ENCODE results near the gene UQCRHL. TPM values are rescaled to one million over a fixed set of nuclear protein-coding genes. Genes with fewer than 3 reads are reported as not detected.
"Not testable (repeated sequence)": the region's sequence is repeated elsewhere in the genome, so short reads cannot be mapped to it uniquely, and the experiment has no call there.

Gene UQCRHL
- total RNA-seq, 5 donors from 2014 or later (not counting 1 experiment from before 2014, with no cell fraction given): 0.68 to 1.3 (median 1.1) TPM

DNA sequence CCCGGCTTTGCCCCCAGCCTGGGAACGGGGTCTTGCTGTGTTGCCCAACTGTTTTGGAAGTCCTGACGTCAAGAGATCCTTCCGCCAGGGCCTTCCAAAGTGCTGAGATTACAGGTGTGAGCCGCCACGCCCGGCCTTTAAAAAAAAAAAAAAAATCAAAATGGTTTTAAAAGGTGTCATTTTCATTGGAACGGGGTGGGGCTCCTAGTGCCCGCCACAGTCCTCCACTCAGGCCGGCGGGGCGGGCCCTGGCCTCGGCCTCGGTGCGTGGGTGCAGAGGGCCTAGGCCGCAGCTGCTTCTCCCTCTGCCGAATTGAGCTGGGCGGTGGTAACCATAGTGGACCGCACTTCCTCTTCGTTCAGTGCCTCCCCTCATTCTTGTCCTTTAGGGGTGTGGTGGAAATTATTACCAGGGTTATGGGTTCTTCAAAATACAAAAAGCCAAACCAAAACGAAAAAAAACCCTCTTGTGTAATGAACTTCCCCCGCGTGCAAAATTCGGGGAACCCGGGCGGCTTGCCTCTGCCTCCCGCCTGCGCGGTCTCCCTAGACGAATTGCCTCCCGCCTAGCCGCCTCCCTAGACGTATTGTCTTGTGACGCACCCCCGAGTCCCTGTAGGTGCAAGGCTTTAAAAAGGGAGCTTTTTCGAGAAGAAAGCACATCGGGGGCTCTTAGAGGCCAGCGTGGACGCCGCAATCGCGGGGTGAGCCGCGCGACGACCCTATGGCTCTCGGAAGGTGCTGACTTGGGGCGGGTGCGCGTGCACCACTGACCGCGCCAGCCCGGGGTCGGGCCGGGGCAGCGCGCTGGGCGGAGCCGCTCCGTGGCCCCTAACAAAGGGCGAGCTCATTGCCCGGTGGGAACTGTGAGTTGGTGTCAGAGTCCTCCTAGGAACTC, 29.6 kb upstream of the UQCRHL start:
- Histone ChIP-seq H3K27ac (ENCODE audit: low read length) (peak overlapping the region; percentile 93), H3K36me3 (ENCODE audit: control insufficient read depth in 2 of 2, extremely low read depth in 1 of 2, insufficient read depth in 1 of 2, low read length in 1 of 2) (no peaks in the 10 kb centered on the region), H3K4me3 (ENCODE audit: control insufficient read depth in 1 of 2, extremely low read depth in 1 of 2, low read length in 1 of 2) (peak overlapping the region; percentile 17 to 46), H3K9me3 (no peaks in the 10 kb centered on the region), H3K27me3 (replicated peaks in 1 of 2; ENCODE audit: control insufficient read depth in 2 of 2, extremely low read depth in 1 of 2, insufficient read depth in 2 of 2, low read length in 1 of 2) (no peaks in the 10 kb centered on the region), H3K4me1 (ENCODE audit: control insufficient read depth in 1 of 2, extremely low read depth in 1 of 2, insufficient read depth in 2 of 2, low read length in 2 of 2) (peaks cover 3 to 39% of the 10 kb centered on the region in 2 experiments)
- POLR2A ChIA-PET: interaction anchor here in 1 of 2 donors (0.7 to 2.1 kb wide), 4 partner anchors 10 to 1261 kb away, joined by 3 to 6 read pairs (median 4); partner anchors contain the start of genes SPEN and ZBTB17
- H3K4me1 Mint-ChIP-seq: peaks cover 6 to 20% (median 18%) of the 10 kb centered on the region in 3 donors
- WGBS (ENCODE audit: insufficient coverage): 59% methylated on average over 52 of the region's 62 CpGs
- ATAC-seq (replicated peaks in 1 of 4) (no peak), DNase-seq (peak in 34 of 35 experiments; percentile 11 to 71 (median 46))
- H3K27me3 Mint-ChIP-seq: no peaks in the 10 kb centered on the region
- peak overlapping the region; percentile 90 to 95 (median 92) for H3K4me3 Mint-ChIP-seq
- CTCF ChIA-PET: interaction anchor here in 1 of 2 donors (0.5 kb wide), 1 partner anchor 42 kb away, joined by 6 read pairs; no protein-coding TSS in a partner anchor
- H3K9me3 Mint-ChIP-seq: no peaks in the 10 kb centered on the region
- H3K27ac Mint-ChIP-seq: peak overlapping the region; percentile 61 to 97
- H3K36me3 Mint-ChIP-seq: no peaks in the 10 kb centered on the region

DNA sequence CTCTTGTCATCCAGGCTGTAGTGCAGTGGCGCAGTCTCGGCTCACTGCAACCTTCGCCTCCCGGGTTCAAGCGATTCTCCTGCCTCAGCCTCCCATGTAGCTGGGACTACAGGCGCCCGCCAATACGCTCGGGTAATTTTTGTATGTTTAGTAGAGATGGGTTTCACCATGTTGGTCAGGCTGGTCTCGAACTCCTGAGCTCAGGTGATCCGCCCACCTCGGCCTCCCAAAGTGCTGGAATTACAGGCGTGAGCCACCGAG, 29.0 kb upstream of the UQCRHL start:
- H3K4me1 Mint-ChIP-seq: peaks cover 11 to 25% (median 22%) of the 10 kb centered on the region in 3 donors
- H3K27ac Mint-ChIP-seq: peak overlapping the region; percentile 97
- H3K27me3 Mint-ChIP-seq; H3K9me3 ChIP-seq; H3K36me3 ChIP-seq (ENCODE audit: control insufficient read depth in 2 of 2, extremely low read depth in 1 of 2, insufficient read depth in 1 of 2, low read length in 1 of 2); ATAC-seq (replicated peaks in 1 of 4); CTCF ChIA-PET; H3K27me3 ChIP-seq (replicated peaks in 1 of 2; ENCODE audit: control insufficient read depth in 2 of 2, extremely low read depth in 1 of 2, insufficient read depth in 2 of 2, low read length in 1 of 2); H3K36me3 Mint-ChIP-seq; DNase-seq; H3K9me3 Mint-ChIP-seq: not testable (repeated sequence)
- 83% methylated on average over 7 of the region's 14 CpGs for WGBS (ENCODE audit: insufficient coverage)
- H3K4me3 Mint-ChIP-seq: peak overlapping the region; percentile 90 to 95 (median 92)
- H3K4me3 ChIP-seq (ENCODE audit: control insufficient read depth in 1 of 2, extremely low read depth in 1 of 2, low read length in 1 of 2): peak overlapping the region; percentile 69 to 75
- peak overlapping the region; percentile 93 for H3K27ac ChIP-seq (ENCODE audit: low read length)
- POLR2A ChIA-PET: interaction anchor here in 1 of 2 donors (1.1 to 2.1 kb wide), 3 partner anchors 11 to 140 kb away, joined by 3 to 6 read pairs (median 5); partner anchors contain the start of genes SPEN and ZBTB17
- H3K4me1 ChIP-seq (ENCODE audit: control insufficient read depth in 1 of 2, extremely low read depth in 1 of 2, insufficient read depth in 2 of 2, low read length in 2 of 2): peaks cover 3 to 39% of the 10 kb centered on the region in 2 experiments

DNA sequence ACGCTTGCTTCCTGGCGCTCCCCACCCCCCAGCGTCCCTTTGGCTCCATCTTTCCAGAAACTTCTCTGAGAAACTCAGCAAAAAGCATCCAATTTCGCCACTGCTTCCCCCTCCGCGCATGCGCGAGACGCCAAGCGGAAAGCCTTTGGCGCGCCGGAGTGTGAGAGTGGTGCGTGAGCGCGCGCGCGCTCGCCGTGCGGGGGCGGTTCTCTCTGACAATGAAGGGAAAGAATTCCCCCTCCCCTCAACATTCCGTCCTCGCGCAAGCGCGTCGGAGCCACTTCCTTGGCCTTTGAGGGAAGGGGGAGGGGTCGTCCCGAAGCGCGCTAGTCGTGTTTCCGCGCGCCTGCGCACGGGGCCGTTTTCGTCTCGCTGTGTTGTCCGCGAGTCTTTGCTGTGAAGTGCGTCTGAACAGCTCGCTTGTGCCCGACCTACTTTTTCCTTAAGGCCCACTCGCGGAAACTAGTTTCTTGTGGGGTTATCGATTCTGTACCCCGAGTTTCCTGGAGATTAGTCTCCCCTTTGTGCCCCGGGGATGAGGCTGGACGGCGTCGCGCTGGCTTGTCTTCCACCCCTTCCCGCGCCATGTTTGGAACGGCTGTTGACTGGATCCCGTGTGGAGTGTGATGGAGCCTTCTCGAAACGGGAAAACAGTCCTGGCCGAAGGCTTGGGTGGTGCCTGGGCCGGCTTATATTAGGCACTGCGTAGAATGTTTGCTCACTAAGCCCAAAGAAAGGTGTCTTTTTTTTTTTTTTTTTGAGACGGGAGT, 28.5 kb upstream of the UQCRHL start:
- ChIA-PET CTCF (interaction anchor here in 1 of 2 donors (0.7 kb wide), 1 partner anchor 12 kb away, joined by 3 read pairs; the partner anchor contains the start of gene SPEN), POLR2A (interaction anchor here (0.6 to 2.1 kb wide), 4 partner anchors 11 to 140 kb away, joined by 3 to 6 read pairs (median 4); partner anchors contain the start of genes SPEN (in 1 of the 2) and ZBTB17 (in 1 of the 2))
- 8% methylated on average over 12 of the region's 66 CpGs for WGBS (ENCODE audit: insufficient coverage)
- peaks cover 3 to 39% of the 10 kb centered on the region in 2 experiments for H3K4me1 ChIP-seq (ENCODE audit: control insufficient read depth in 1 of 2, extremely low read depth in 1 of 2, insufficient read depth in 2 of 2, low read length in 2 of 2)
- peak overlapping the region; percentile 93 for H3K27ac ChIP-seq (ENCODE audit: low read length)
- peak overlapping the region; percentile 90 to 95 (median 92) for H3K4me3 Mint-ChIP-seq
- no peaks in the 10 kb centered on the region for H3K9me3 ChIP-seq
- peak overlapping the region; percentile 69 to 79 for H3K4me3 ChIP-seq (ENCODE audit: control insufficient read depth in 1 of 2, extremely low read depth in 1 of 2, low read length in 1 of 2)
- no peaks in the 10 kb centered on the region for H3K9me3 Mint-ChIP-seq
- H3K36me3 ChIP-seq (ENCODE audit: control insufficient read depth in 2 of 2, extremely low read depth in 1 of 2, insufficient read depth in 1 of 2, low read length in 1 of 2): no peaks in the 10 kb centered on the region
- no peaks in the 10 kb centered on the region for H3K27me3 ChIP-seq (replicated peaks in 1 of 2; ENCODE audit: control insufficient read depth in 2 of 2, extremely low read depth in 1 of 2, insufficient read depth in 2 of 2, low read length in 1 of 2)
- H3K4me1 Mint-ChIP-seq: peaks cover 11 to 26% (median 22%) of the 10 kb centered on the region in 3 donors
- peak overlapping the region; percentile 97 for H3K27ac Mint-ChIP-seq
- DNase-seq (peak; percentile 95 to 100 (median 98)), ATAC-seq (replicated peaks in 1 of 4) (peak; percentile 57 to 76 (median 70))
- peaks cover 4% of the 10 kb centered on the region for H3K36me3 Mint-ChIP-seq
- no peaks in the 10 kb centered on the region for H3K27me3 Mint-ChIP-seq

DNA sequence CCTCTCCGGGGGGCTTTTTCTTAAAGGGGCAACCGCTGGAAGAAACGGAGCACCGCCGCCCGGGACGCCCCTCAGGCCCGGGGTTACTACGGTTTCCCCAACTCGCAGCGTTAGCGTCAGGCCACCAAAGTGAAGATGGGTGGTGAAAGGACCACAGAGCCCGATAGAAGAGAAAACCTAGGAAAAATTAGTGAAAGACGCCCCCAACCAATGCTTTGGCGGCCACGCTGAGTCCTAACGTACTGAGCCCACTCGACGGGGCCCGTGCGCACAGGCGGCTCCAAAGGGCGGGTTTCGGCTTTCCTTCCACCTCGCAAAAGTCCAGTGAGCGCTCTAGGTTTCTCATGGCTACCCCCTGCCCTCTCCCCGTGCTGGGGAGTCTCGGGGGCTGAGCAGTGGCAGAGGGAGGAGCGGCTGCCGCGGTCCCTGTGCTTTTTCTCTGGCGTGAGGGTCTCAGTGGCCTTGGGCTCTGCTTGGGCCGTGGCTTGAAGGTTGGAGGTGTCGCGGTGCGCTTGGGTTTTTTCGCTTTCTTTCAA, 27.8 kb upstream of the UQCRHL start:
- Histone ChIP-seq H3K27ac (ENCODE audit: low read length) (peak overlapping the region; percentile 93), H3K27me3 (replicated peaks in 1 of 2; ENCODE audit: control insufficient read depth in 2 of 2, extremely low read depth in 1 of 2, insufficient read depth in 2 of 2, low read length in 1 of 2) (no peaks in the 10 kb centered on the region), H3K4me1 (ENCODE audit: control insufficient read depth in 1 of 2, extremely low read depth in 1 of 2, insufficient read depth in 2 of 2, low read length in 2 of 2) (peaks cover 3 to 39% of the 10 kb centered on the region in 2 experiments), H3K36me3 (ENCODE audit: control insufficient read depth in 2 of 2, extremely low read depth in 1 of 2, insufficient read depth in 1 of 2, low read length in 1 of 2) (no peaks in the 10 kb centered on the region), H3K4me3 (ENCODE audit: control insufficient read depth in 1 of 2, extremely low read depth in 1 of 2, low read length in 1 of 2) (peak overlapping the region; percentile 69 to 79), H3K9me3 (no peaks in the 10 kb centered on the region)
- H3K4me3 Mint-ChIP-seq: peak overlapping the region; percentile 90 to 95 (median 92)
- DNase-seq: peak in 10 of 35 experiments; percentile 6 to 64 (median 24)
- peak; percentile 15 to 23 (median 18) for ATAC-seq (replicated peaks in 1 of 4)
- CTCF ChIA-PET: interaction anchor here in 1 of 2 donors (0.7 kb wide), 1 partner anchor 12 kb away, joined by 3 read pairs; the partner anchor contains the start of gene SPEN
- no peaks in the 10 kb centered on the region for H3K27me3 Mint-ChIP-seq
- H3K9me3 Mint-ChIP-seq: no peaks in the 10 kb centered on the region
- H3K4me1 Mint-ChIP-seq: peaks cover 13 to 32% (median 24%) of the 10 kb centered on the region in 3 donors
- H3K36me3 Mint-ChIP-seq: peaks cover 4% of the 10 kb centered on the region
- POLR2A ChIA-PET: interaction anchor here (0.6 to 2.1 kb wide), 2 partner anchors 12 to 61 kb away, joined by 4 to 6 read pairs; partner anchors contain the start of gene SPEN (in 1 of the 2)
- H3K27ac Mint-ChIP-seq: peak overlapping the region; percentile 97
- WGBS (ENCODE audit: insufficient coverage): 0% methylated on average over 31 of the region's 37 CpGs

DNA sequence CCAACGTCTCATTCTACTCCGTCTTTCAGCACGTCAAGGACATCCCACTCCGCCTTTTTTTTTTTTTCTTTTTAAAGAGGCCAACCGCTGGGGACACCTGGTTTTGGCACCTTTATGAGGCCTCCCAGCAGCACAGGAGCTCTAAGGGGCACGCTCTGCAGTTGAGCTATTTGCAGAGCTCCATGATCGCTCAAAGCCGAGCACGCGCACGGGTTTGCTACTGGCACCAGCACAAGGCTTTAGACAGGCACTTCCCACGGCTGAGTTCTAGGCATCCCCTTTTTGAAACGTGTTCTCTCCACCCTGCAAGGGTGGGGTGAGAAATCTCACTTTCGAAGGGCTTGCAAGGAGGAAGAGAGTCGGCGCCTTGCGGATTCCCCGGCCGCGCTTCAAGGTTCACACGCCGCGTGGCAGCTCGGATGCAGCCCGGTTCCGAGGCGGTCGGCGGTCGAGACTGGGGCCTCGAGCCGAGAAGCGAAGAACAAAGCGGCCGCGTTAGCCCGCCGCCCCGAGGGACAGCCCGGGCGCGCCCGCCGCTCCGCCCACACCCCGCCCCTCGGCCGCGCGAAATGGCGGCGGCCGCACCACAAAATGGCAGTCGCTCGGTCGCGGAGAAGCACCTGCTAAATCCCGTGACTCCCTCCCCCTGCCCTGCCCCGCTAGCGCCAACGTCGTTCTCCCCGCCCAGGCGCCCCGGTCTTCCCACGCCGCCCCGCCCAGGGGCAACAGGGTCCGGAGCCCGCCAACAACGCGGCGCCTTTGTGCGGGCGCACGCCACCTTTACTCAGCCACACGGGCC, 27.2 kb upstream of the UQCRHL start:
- DNase-seq (peak; percentile 77 to 93 (median 82)), ATAC-seq (replicated peaks in 1 of 4) (peak; percentile 69 to 73 (median 70))
- Histone ChIP-seq H3K27ac (ENCODE audit: low read length) (peak overlapping the region; percentile 93), H3K4me3 (ENCODE audit: control insufficient read depth in 1 of 2, extremely low read depth in 1 of 2, low read length in 1 of 2) (peak overlapping the region; percentile 69 to 79), H3K27me3 (replicated peaks in 1 of 2; ENCODE audit: control insufficient read depth in 2 of 2, extremely low read depth in 1 of 2, insufficient read depth in 2 of 2, low read length in 1 of 2) (no peaks in the 10 kb centered on the region), H3K9me3 (no peaks in the 10 kb centered on the region), H3K36me3 (ENCODE audit: control insufficient read depth in 2 of 2, extremely low read depth in 1 of 2, insufficient read depth in 1 of 2, low read length in 1 of 2) (no peaks in the 10 kb centered on the region), H3K4me1 (ENCODE audit: control insufficient read depth in 1 of 2, extremely low read depth in 1 of 2, insufficient read depth in 2 of 2, low read length in 2 of 2) (peaks cover 3 to 44% of the 10 kb centered on the region in 2 experiments)
- Mint-ChIP-seq H3K27me3 (no peaks in the 10 kb centered on the region), H3K27ac (peak overlapping the region; percentile 97), H3K9me3 (no peaks in the 10 kb centered on the region), H3K36me3 (peaks cover 4% of the 10 kb centered on the region), H3K4me3 (peak overlapping the region; percentile 90 to 95 (median 92)), H3K4me1 (peaks cover 20 to 39% (median 31%) of the 10 kb centered on the region in 3 donors)
- WGBS (ENCODE audit: insufficient coverage): under 1% methylated on average over 77 of the region's 77 CpGs
- ChIA-PET CTCF (interaction anchor here (0.6 to 2.5 kb wide), 11 partner anchors 9 to 80 kb away, joined by 3 to 35 read pairs (median 4); partner anchors contain the start of gene SPEN (in 1 of the 2)), POLR2A (interaction anchor here (0.5 to 2.1 kb wide), 8 partner anchors 13 to 424 kb away, joined by 3 to 85 read pairs (median 6); partner anchors contain the start of genes SPEN (in 2 of the 2) and ZBTB17 (in 1 of the 2))

All from T-cell (primary cell).